HG03066 (cell line): Measurements from ENCODE around the gene STARD10.

Experiments used
- ATAC-seq: cut with Tn5 transposase; IDR thresholded peaks from one replicate; pipeline ENCODE4 v1.9.1; 2021; ENCODE audit warnings: low read depth; ENCODE audit not compliant: unreplicated experiment

The STARD10 gene

DNA sequence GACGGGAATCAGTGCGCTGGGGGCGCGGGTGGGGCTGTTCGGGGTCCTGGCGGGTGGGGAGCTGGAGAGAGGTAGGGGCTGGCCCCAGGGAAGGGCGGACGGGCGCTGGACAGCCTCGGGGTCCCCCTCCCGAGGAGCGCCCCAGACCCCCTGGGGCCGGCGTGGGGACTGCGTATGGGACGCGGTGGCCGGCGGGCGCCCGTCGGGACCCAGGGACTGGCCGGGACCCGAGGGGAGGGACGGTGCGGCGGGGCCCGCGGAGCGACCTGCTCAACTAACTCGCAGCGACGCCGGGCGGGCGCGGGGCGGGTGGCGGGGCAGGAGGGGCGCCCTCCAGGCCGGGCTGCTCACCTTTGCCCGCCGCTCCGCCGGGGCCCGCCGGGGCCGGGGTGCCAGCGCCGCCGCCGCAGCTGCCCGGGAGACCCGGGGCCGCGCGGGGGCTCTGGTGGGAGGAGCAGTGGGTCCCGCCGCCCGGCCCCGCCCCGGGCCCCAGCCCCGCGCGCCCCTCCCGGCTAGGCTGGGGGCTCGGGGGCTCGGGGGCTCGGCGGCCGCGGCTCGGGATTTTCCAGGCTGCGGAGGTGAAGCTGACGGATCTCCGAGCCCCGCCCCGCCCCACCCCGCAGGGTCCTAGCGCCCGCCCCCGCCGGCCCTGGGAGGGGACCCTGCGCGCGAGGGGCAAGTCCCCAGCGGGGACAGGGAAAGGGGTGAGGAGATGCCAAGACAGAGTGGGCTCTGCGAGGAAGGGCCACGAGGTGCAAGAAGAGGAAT lies 12.3 kb downstream of the STARD10 start:
- ATAC-seq, result no peak

DNA sequence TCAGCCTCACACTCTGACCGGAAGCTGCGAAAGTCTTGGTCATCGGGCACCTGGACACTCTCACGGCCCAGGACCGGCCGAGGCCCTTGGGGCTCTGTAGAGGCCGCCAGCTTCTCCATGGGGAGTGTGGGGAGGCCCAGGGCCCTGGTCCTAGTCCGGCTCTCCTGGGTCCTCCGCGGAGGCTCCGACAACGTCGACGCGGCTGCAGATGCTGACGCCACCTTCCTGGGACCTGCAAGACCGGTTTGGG lies 12.9 kb downstream of the STARD10 start:
- ATAC-seq, result no peak

DNA sequence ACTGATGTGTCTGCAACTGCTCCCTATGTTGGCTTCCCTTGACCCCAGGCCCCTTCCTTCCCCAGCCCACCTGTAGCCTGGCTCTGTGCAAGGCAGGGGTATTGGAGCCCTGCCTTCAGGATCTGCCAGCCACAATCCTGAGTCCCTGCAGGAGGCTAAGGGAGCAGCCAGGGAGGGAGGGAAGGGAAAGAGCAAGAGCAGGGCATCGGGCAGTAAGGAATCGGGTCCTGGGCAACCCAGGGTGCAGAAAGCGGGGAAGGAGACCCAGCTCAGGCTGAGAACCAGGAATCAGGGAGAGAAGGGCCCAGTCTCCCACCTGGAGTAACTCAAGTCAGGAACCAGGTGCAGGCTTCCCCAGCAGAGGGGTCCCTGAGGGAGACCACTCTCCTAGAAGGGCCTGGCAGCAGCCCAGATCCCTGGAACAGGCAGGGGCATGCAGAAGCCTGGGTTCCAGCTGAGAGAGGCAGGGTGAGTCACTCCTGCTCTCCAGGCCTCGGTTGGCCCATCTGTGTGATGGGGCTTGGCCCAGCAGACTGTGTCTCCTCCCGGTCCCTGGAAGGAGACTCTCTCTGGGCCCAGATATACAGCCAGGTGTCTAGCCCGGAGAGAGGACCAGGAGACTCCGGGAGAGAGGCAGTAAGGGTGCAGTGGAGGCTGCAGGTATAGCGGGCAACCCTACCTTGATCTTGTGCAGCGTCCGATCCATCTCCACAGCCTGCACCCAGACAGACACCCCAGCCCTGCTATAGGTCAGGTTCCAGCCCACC lies 13.4 kb downstream of the STARD10 start:
- no peak for ATAC-seq

DNA sequence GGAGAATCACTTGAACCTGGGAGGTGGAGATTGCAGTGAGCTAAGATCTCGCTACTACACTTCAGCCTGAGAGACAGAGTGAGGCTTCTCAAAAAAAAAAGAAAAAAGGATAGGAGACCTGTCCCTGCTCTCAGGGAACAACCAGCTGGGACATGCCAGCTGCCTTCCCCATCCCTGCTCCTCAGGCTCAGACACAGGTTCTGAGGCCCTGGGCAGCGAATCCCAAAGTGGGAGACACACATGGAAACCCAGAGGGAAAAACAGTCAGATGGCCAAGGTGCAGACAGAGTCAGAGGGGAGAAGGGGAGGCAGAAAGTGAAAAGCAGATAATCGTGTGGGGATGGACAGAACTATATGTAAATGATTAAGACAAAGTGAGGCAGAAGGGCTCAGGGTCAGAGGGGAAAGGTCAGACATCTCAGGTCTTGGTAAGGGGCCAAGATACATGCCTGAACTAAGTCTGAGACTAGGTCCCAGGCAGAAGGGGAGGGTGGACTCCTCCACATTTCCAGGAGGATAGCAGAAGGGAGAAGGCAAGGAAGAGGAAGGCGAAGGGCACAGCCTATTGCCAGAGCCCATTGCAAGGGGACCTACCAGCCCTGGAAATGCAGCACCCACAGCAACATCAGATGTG lies 14.2 kb downstream of the STARD10 start:
- no peak for ATAC-seq

DNA sequence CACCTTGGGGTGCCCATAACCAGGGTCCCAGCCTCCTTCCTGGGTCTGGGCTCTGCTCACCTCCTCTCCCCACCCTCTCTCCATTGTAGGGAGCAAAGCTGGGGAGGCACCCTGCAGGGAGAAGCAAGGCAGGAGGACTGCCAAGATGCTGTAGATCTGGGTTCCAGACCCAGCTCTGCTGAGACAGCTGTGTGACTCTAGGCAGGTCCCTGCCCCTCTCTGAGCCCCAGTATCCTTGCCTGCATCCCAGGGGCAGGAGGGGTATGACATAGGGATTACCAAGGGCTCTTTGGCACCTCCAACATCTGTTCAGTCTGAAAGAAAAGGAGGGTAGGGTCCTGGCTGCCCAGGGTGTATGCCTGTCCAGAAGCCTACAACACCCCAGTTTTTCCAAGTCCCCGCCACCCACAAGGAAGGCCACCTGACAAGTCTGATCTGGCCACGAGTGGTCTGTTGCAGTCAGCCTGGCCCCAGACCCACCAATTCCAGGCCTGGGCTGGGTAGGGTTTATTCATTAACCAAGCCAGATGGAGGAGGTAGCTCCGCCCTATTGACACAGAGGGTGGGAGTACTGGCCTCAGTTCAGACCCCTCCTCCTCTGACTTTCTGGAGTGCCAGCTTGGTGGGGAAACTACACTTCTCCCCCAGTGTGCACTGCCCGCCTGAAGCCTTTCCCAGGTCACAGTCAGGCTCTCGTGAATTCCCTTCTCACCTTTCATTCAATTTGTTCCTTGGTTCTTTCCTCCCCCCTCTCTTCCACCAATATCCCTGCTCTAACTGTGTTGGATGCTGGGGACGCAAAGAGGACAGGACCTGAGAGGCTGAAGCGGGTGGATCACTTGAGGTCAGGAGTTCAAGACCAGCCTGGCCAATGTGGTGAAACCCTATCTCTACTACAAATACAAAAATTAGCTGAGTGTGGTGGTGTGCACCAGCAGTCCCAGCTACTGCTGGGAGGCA lies 15.0 kb downstream of the STARD10 start:
- ATAC-seq, result no peak

DNA sequence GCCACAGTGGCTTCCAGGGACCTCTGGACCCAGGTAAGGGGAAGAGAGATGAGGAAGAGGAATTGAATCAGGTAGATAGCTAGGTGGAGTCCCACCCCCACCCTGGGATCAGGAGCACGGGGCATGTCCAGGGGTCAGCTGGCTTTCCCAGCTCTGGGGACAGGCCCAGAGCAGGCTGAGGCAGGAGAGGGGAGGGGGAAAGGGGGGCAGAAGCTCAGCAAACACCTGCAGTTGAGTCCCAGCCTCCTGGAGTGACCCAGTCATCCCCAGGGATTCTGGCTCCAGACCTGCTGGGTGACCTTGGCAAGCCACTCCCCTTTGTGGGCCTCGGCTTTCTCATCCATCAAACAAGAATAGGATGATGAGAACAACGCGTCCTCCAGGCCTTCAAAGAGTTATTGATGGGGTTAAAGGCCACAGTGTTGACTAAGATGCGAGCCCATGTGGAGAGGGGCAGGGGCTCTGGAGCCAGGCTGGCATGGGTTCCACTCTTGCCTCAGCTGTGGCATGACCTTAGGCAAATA lies 16.0 kb downstream of the STARD10 start:
- ATAC-seq, result no peak

DNA sequence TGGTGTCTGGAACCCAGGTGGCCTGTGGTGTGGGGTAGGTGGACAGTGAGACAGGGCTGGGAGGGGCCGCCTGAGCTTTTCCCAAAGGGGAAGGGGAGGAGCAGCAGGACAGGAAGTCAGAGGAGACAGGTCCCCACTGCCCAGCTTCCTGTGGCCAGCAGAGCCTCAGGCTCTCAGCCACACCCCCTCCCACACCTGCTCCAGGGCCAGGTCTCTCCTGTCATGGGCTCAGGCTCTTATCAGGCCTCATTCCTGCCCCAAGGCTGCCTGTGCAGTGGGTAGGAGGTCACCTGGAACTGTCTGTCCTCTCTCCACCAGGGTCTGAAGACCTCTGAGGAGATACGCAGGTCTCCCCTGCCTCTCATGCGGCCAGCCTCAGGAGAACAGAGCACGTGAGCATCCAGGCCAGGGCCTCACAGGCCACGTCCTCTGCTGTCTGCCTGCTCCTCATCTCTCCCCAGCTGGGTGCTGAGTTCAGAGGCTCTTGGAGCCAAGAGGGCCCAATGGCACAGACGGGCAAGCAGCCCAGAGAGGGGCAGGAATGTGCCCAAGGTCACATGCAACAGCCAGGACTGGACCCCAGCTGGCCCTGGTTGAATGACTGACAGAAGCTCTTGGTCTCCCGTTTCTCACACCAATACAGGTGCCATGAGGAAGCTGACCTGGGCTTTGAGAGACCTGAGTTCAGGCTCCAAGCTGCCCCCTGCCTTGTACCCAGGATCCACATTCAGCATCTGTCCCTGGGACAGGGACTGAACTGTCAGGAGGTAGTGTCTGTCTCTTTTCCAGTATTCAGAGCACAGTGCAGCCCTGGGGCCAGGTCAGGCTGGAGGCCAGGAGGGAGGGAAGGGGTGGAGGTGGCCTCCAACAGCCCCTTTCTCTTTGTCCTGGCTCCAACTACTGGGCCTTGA lies 16.7 kb downstream of the STARD10 start:
- ATAC-seq, result no peak

DNA sequence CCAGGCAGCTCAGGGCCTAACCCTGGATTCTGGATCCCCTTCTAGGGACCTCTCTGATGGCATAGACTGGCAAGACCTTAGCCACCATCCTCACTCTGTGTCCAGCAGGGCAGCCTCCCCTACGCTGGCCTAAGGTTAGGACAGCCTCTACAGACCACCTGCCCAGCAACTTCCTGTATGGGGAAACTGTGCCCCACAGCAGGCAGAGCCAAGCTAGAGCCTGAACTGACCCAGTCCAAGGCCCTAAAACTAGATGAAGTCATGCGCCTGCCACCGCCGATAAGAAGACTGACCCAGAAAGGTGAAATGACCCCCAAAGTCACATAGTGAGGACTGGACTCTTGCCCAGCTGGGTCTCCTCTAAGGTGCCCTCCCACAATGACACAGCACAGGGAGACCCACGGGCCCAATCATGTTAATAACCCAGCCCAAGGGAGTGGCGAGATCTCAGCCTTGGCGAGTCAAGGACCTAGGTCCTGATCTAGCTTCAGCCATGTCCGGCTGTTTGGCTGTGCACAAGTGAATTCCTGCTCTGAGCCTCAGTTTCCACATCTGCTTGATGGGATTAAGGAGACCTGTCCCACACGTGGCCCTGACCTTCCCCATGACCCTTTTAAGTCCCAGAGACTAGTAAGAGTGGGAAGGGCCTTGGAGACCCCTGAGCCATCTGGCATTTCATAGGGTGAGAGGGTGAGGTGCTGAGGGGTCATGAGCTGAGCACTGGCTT lies 17.6 kb downstream of the STARD10 start:
- no peak for ATAC-seq

DNA sequence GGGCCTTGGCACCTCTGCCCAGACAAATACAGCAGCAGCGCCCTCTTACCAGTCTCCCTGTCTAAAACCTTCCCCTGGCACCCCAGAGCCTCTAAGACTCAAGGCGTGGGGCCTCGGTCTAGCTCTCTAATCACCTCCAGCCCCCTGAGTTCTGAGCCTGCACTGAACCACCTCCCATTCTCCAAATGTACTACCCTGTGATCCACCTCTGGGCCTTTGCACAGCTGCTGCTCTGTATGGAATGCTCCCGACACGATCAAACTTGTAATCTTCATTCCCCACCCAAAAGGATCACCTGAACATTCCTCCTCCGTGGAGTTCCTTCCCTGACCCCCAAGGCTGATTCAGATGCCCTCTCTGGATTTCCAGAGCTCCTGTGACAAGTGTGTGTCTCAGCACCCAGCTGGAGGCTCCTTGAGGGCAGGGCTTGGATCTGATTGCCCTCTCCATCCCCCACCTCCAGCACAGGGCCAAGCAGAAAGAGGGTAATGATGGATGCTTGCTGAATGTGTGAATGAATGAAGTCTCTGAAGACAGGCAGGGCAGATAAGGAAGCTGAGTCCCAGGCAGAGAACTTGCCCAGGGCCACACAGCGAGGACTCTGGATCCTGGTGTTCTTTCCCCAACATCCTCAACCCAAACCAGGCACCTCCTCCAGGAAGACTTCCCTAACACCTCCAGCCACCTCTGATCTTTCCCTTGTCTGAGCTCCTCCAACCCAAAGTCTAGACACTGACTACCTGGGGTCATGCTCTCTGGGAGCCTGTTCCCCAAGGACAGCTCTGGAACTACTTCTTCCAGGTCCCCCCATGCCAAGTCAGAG lies 18.3 kb downstream of the STARD10 start:
- ATAC-seq, result no peak

DNA sequence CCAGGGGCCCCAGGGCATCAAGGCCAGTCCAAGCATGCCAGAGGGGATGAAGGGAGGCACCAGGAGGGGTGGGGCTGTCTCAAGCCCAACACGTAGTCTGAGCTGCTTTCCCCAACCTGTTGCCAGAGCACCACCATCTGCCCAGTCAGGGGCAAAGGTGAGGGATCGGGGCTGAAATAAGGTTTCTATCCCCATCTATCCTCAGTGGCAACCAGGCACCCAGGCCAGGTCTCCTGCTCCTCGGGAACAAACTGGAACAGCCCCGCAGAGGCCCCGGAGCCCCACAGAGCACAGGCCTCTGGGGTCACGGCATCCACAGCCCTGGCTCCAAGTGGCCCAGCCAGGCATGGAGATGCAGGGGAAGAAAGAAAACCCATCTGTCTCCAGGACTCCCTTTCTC lies 19.3 kb downstream of the STARD10 start:
- ATAC-seq, result no peak

DNA sequence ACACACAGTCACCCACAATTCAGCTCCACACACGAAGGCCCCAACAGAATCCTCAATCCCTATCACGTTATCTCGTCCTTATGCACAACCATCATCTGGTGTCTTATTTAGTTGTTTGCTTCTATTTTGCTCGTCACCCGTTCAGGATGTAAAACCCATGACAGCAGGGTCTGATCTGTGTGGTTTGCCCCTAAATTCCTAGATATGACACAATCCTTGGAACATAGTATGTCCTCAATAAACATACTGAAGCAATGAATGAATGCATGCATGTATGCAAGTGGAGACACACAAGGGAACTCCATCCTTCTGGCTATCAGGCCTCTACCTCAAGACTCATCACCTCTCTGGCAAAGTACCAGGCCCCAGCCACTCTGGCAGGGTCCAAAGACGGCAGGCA lies 20.2 kb downstream of the STARD10 start:
- ATAC-seq, result no peak

DNA sequence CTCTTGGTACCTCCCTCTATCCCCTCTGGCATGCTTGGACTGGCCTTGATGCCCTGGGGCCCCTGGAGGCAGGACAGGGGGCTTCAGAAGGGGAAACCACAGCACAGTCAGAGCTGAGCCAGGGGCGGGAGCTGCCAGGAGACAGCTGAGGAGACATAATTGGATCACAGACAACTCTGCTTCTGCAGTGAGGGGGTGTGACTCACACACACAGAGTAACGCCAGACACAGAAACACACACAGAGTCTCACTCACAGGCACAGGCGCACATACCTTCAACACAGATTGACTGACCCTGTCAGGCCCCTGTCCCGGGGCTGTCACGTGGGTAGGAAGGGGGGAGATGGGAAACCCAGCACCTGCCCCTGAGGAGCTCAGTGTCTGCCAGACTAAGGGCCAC lies 20.6 kb downstream of the STARD10 start:
- no peak for ATAC-seq

DNA sequence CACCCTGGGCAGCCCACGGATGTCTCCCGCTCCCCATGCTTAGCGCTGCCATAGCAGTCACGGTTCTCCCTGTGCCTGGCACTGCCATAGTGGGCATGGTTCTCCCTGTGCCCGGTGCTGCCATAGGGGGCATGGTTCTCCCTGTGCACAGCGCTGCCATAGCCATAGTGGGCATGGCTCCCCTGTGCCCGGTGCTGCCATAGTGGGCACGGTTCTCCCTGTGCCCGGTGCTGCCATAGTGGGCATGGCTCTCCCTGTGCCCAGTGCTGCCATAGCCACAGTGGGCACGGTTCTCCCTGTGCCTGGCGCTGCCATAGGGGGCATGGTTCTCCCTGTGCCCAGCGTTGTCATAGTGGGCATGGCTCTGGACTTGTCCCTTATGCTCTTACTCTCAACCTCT lies 21.8 kb downstream of the STARD10 start:
- no peak for ATAC-seq

DNA sequence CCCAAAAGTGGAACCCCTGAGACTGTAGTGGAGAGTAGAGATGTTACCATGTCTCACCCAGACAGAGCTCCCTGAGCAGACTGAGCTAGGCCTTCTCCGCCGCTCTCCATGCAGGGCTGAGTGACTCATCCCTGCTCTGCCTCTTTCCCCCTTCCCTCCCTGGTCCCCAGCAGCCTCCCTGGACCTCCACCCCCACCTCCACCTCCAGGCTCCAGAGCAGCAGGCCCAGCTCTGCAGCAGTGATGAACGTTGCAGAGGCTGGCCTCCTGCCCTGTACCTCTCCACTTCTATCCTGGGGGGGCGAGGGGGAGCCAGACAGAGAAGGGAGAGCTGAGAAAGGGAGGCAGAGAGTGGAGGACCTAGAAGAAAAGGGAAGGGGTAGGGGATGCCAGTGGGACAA lies 22.3 kb downstream of the STARD10 start:
- no peak for ATAC-seq

DNA sequence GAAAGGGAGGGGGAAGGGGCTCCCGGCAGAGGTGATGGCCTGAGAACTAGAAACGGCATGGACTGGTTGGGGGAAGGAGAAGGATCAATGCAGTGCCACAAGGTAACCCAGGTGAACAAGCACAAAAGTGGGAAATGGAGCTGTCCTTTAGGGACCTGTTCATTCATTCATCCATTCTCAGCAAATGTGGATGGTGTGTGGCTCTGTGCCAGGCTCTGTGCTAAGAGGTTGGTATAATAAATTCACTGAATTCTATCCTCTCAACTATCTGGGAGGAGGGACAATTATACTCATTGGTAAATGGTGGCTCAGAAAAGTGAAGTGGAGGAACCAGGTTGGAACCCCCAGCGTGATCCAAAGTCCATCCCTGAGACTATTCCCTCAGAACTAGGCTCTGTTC lies 23.0 kb downstream of the STARD10 start:
- ATAC-seq, result no peak

DNA sequence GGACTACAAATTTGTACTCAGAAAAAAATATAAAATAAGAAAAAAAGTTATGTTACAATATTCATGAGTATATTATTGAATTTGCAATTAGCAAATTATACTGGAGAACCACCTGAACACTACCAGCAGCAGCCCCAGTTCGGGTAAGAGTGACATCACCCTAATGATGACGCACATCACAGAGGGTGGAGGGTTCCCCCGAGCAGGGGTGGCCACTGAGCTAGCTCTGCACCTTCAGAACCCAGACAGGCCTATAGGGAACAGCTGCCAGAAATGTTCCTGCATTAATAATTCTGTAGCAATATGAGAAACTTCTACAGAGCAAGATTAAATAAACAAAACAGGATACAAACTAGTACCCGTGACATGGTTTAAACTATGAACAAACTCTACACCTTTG lies 24.2 kb downstream of the STARD10 start:
- ATAC-seq, result no peak

DNA sequence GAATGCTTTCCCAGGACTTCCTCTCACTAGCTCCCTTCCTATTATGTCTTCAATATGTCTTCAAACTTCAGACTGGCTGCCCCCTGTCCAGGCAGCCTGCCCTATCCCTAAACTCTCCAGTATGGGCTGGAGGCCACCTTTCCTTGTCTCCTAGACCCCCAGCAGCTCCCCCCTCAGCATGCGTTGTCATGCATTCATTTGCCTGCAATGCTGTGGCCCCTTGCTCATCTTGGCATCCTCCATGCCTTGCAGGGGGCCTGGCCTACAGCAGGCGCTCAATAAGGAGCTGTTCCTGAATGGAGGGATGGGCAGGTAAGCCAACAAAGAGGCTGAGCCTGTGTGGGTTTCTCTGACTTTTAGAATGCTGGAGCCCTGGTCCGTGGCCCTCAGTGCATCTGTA lies 25.3 kb downstream of the STARD10 start:
- ATAC-seq, result no peak
